Endothelial cell of umbilical vein (primary cell): ENCODE data around the gene PRCC. TPM values are rescaled to one million over a fixed set of nuclear protein-coding genes. Genes with fewer than 3 reads are reported as not detected.

Experiments used
- BruUV-seq: library from RNA; stranded (reverse); fragments of 400-500 nt; replicated peaks from 2 replicates; lab custom pipeline; 2021; lab: Mats Ljungman, UMichigan
- CTCF ChIA-PET: fragments of 300-600, 350-600 bp; sonication (Branson Sonifier 250); formaldehyde crosslinking; loops from one replicate; lab custom pipeline; 2021; ENCODE audit warnings: antibody characterized with exemption, inconsistent platforms; lab: Charles Lee
- POLR2A ChIA-PET: fragments of 300-600, 350-600 bp; sonication (Branson Sonifier 250); formaldehyde crosslinking; loops from one replicate; lab custom pipeline; 2021; ENCODE audit warnings: antibody characterized with exemption, inconsistent platforms; lab: Charles Lee
- DNase-seq: peaks from one replicate; pipeline ENCODE4 v3.0.0-alpha.2; 2011; ENCODE audit warnings: low read depth, low spot score
- FAIRE-seq: peaks from 2 replicates; lab custom pipeline; 2011; peaks lifted over from hg19 to GRCh38; lab: Jason Lieb, UNC
- H2AFZ ChIP-seq: 2 replicates; pipeline ENCODE4 v1.6.0; 2012; ENCODE audit warnings: low read depth, low read length, control low read depth, inconsistent platforms
- H3K27ac ChIP-seq: 2 replicates; pipeline ENCODE4 v1.5.1; 2011; ENCODE audit warnings: low read depth, mild to moderate bottlenecking, control low read depth, low read length, moderate library complexity; ENCODE audit not compliant: insufficient read depth
- H3K27me3 ChIP-seq, 2 experiments: 2 replicates each; pipeline versions ENCODE4 v1.6.0 to v1.6.1; 2011; ENCODE audit warnings: low read length in 2 of 2, mixed read lengths in 1 of 2; ENCODE audit not compliant: control insufficient read depth in 2 of 2, insufficient read depth in 2 of 2
- H3K36me3 ChIP-seq, 2 experiments: 2 replicates in 1 of 2; 3 replicates in 1 of 2; pipeline ENCODE4 v1.5.1; 2011; ENCODE audit warnings: low read length in 2 of 2, mild to moderate bottlenecking in 1 of 2, moderate library complexity in 1 of 2; ENCODE audit not compliant: control insufficient read depth in 2 of 2, insufficient read depth in 2 of 2; ENCODE audit errors: extremely low read depth in 1 of 2
- H3K4me1 ChIP-seq: 3 replicates; pipeline ENCODE4 v1.5.1; 2011; ENCODE audit warnings: mild to moderate bottlenecking, low read length; ENCODE audit not compliant: control insufficient read depth, insufficient read depth; ENCODE audit errors: extremely low read depth
- H3K4me2 ChIP-seq: 2 replicates; pipeline ENCODE4 v1.6.1; 2011; ENCODE audit warnings: low read length, control low read depth, mixed read lengths; ENCODE audit not compliant: insufficient read depth
- H3K4me3 ChIP-seq, 3 experiments: fragments of 200-600 bp in 1 of 3; sonication (generic), shearing (Covaris generic) in 1 of 3; replicated peaks in 1 of 3; 2 replicates each; pipeline ENCODE4 v1.5.1; 2011 to 2016; ENCODE audit warnings: control low read depth in 3 of 3, low read length in 3 of 3, mild to moderate bottlenecking in 2 of 3, inconsistent platforms in 1 of 3, low read depth in 1 of 3, moderate library complexity in 1 of 3; ENCODE audit not compliant: insufficient read depth in 1 of 3
- H3K79me2 ChIP-seq: 2 replicates; pipeline ENCODE4 v1.6.0; 2012; ENCODE audit warnings: low read length, inconsistent platforms; ENCODE audit not compliant: control insufficient read depth, insufficient read depth
- H3K9ac ChIP-seq: replicated peaks from 2 replicates; pipeline ENCODE3; 2011; ENCODE audit warnings: low read length, control low read depth; ENCODE audit not compliant: insufficient read depth; ENCODE audit errors: extremely low read depth
- H3K9me1 ChIP-seq: replicated peaks from 3 replicates; pipeline ENCODE4 v1.6.0; 2011; ENCODE audit warnings: mild to moderate bottlenecking, low read length; ENCODE audit not compliant: control insufficient read depth, insufficient read depth; ENCODE audit errors: extremely low read depth
- H3K9me3 ChIP-seq: replicated peaks from 2 replicates; pipeline ENCODE4 v1.5.1; 2012; ENCODE audit warnings: low read length, inconsistent platforms; ENCODE audit not compliant: control insufficient read depth, insufficient read depth
- H4K20me1 ChIP-seq: replicated peaks from 2 replicates; pipeline ENCODE3; 2011; ENCODE audit warnings: mild to moderate bottlenecking, low read length; ENCODE audit not compliant: control insufficient read depth, insufficient read depth; ENCODE audit errors: extremely low read depth
- EZH2 ChIP-seq: IDR thresholded peaks from 2 replicates; pipeline ENCODE4 v1.6.1; 2012; ENCODE audit warnings: borderline replicate concordance, low read depth, mild to moderate bottlenecking, moderate library complexity, low read length, inconsistent platforms; ENCODE audit not compliant: severe bottlenecking
- MAX ChIP-seq: IDR thresholded peaks from 2 replicates; pipeline ENCODE4 v1.6.1; 2011; ENCODE audit not compliant: insufficient read depth, insufficient read length
- MYC ChIP-seq: IDR thresholded peaks from one replicate; pipeline ENCODE4 v1.6.1; 2011; ENCODE audit warnings: mild to moderate bottlenecking, low read depth, low read length
- POLR2A ChIP-seq: IDR thresholded peaks from 2 replicates; pipeline ENCODE4 v1.6.1; 2012; ENCODE audit warnings: low read depth, mild to moderate bottlenecking, control low read depth, low read length
- POLR2AphosphoS5 ChIP-seq: IDR thresholded peaks from 2 replicates; pipeline ENCODE4 v1.6.1; 2012; ENCODE audit warnings: low read depth, mild to moderate bottlenecking, control low read depth, low read length, moderate library complexity; ENCODE audit not compliant: insufficient read depth
- dilution Hi-C: fragments of 300-500 bp; cut with MboI; formaldehyde crosslinking; loops from one replicate; pipeline ENCODE4 v1.15.0; 2019; ENCODE audit warnings: low sequenced_read_pairs; ENCODE audit not compliant: extremely low pct_ligation_motif_present
- intact Hi-C: fragments of 100-400 bp; cut with micrococcal nuclease; formaldehyde crosslinking; loops from one replicate; pipeline ENCODE4 v1.10.0; 2022
- polyA plus RNA-seq, 4 experiments: library from polyadenylated mRNA; depleted of rRNA in 3 of 4; stranded (reverse) in 3 of 4; unstranded in 1 of 4; fragments of >200 nt; gene quantifications; 2 replicates each; pipeline versions ENCODE4 v1.2.1 to v1.2.3, GENCODE V29; 2011 to 2012; ENCODE audit warnings: missing spikeins in 1 of 4
- total RNA-seq: library from RNA; stranded (reverse); gene quantifications from 2 replicates; pipeline ENCODE4 v1.2.3, GENCODE V29; 2021
- TF ChIP-seq, protein P1 (sequence below), 2 donors: IDR thresholded peaks; 1 replicate in 1 of 2; 2 replicates in 1 of 2; pipeline ENCODE4 v1.5.1; 2011; ENCODE audit warnings: low read length in 2 of 2, mild to moderate bottlenecking in 2 of 2, moderate library complexity in 2 of 2, control low read depth in 1 of 2, inconsistent platforms in 1 of 2, low read depth in 1 of 2; ENCODE audit not compliant: insufficient read depth in 1 of 2; ENCODE audit errors: extremely low read depth in 1 of 2

Gene PRCC
- total and polyA plus RNA-seq, 2 donors (not counting 3 experiments of a cell fraction or from before 2014, with no cell fraction given): 71.5 to 77.4 TPM

- no peaks in the 10 kb centered on the region for H3K9me3 ChIP-seq
- H3K36me3 ChIP-seq: peaks cover 11 to 14% of the 10 kb centered on the region in 2 experiments
- FAIRE-seq (no peak), DNase-seq (no peak)
- dilution Hi-C loops: no loop called here
- TF ChIP-seq, protein P1, sequence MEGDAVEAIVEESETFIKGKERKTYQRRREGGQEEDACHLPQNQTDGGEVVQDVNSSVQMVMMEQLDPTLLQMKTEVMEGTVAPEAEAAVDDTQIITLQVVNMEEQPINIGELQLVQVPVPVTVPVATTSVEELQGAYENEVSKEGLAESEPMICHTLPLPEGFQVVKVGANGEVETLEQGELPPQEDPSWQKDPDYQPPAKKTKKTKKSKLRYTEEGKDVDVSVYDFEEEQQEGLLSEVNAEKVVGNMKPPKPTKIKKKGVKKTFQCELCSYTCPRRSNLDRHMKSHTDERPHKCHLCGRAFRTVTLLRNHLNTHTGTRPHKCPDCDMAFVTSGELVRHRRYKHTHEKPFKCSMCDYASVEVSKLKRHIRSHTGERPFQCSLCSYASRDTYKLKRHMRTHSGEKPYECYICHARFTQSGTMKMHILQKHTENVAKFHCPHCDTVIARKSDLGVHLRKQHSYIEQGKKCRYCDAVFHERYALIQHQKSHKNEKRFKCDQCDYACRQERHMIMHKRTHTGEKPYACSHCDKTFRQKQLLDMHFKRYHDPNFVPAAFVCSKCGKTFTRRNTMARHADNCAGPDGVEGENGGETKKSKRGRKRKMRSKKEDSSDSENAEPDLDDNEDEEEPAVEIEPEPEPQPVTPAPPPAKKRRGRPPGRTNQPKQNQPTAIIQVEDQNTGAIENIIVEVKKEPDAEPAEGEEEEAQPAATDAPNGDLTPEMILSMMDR (IDR thresholded peaks at IDR 0.05; ENCODE audit: extremely low read depth in 1 of 2, insufficient read depth in 1 of 2, low read depth in 1 of 2, low read length in 2 of 2): no peak
- TF ChIP-seq MYC: no peak
- no peak for TF ChIP-seq POLR2A
- TF ChIP-seq EZH2: no peak
- no peak for TF ChIP-seq MAX
- no peak for TF ChIP-seq POLR2AphosphoS5
- ChIA-PET POLR2A (no interaction called here), CTCF (interaction anchor here (0.7 to 1.0 kb wide), 2 partner anchors 12 to 19 kb away, joined by 3 read pairs; no protein-coding TSS in a partner anchor)
- H4K20me1 ChIP-seq: no peaks in the 10 kb centered on the region
- peaks cover 65% of the 10 kb centered on the region for H3K79me2 ChIP-seq
- H3K9me1 ChIP-seq: no peaks in the 10 kb centered on the region
- no peak overlapping the region for H2AFZ ChIP-seq
- no peak overlapping the region for H3K9ac ChIP-seq
- no peak overlapping the region for H3K4me3 ChIP-seq
- H3K4me1 ChIP-seq: peaks cover 46% of the 10 kb centered on the region
- peak overlapping the region; percentile 49 for H3K4me2 ChIP-seq
- no peaks in the 10 kb centered on the region for H3K27me3 ChIP-seq
- intact Hi-C loops: loop anchor here (1.0 to 5.0 kb wide), 2 partner anchors 18 to 244 kb away; partner anchors contain the start of genes ISG20L2, MEF2D and METTL25B
- no TSS peak for BruUV-seq
- peak overlapping the region; percentile 99 for H3K27ac ChIP-seq
Measured at GRCh38 chr1:156745881-156746280, 21.5 kb upstream of the PRCC start.
